H1 (cell line): Measurements from ENCODE around the gene DSCAM. TPM values are rescaled to one million over a fixed set of nuclear protein-coding genes. Genes with fewer than 3 reads are reported as not detected.

Experiments
- CTCF ChIA-PET: fragments of 300-600 bp; sonication (Branson Sonifier 250); formaldehyde crosslinking; loops from one replicate; lab custom pipeline; 2021; ENCODE audit not compliant: partially characterized antibody; lab: Charles Lee
- POLR2A ChIA-PET: fragments of 300-600 bp; sonication (Branson Sonifier 250); formaldehyde crosslinking; loops from one replicate; lab custom pipeline; 2021; ENCODE audit warnings: inconsistent platforms; ENCODE audit not compliant: partially characterized antibody; lab: Charles Lee
- DNase-seq, 2 experiments: peaks; one replicate each; pipeline versions ENCODE4 v3.0.0 to v3.0.0-alpha.2; 2010 to 2022; ENCODE audit warnings: low spot score in 2 of 2, low read depth in 1 of 2, mixed read lengths in 1 of 2
- FAIRE-seq: peaks from 2 replicates; lab custom pipeline; 2011; peaks lifted over from hg19 to GRCh38; lab: Jason Lieb, UNC
- H2AFZ ChIP-seq: 2 replicates; pipeline ENCODE4 v1.8.1; 2012; ENCODE audit warnings: low read length, inconsistent platforms
- H2AK5ac ChIP-seq: 2 replicates; pipeline ENCODE4 v1.6.1; 2013; ENCODE audit warnings: low read depth, low read length
- H2BK120ac ChIP-seq: replicated peaks from 2 replicates; pipeline ENCODE3; 2013; ENCODE audit warnings: low read depth, low read length, inconsistent platforms
- H2BK12ac ChIP-seq: 2 replicates; pipeline ENCODE4 v1.6.1; 2013; ENCODE audit warnings: low read depth, low read length
- H2BK15ac ChIP-seq: 2 replicates; pipeline ENCODE4 v1.6.1; 2013; ENCODE audit warnings: low read length
- H2BK20ac ChIP-seq: 2 replicates; pipeline ENCODE4 v1.6.1; 2013; ENCODE audit warnings: low read length
- H2BK5ac ChIP-seq: 2 replicates; pipeline ENCODE4 v1.6.1; 2013; ENCODE audit warnings: low read depth, low read length
- H3K14ac ChIP-seq: 2 replicates; pipeline ENCODE4 v1.6.1; 2013; ENCODE audit warnings: inconsistent platforms; ENCODE audit not compliant: insufficient read length
- H3K18ac ChIP-seq: 2 replicates; pipeline ENCODE4 v1.6.1; 2013; ENCODE audit warnings: low read length; ENCODE audit errors: extremely low read depth
- H3K23ac ChIP-seq: 2 replicates; pipeline ENCODE4 v1.6.1; 2013; ENCODE audit warnings: inconsistent platforms; ENCODE audit not compliant: insufficient read length
- H3K23me2 ChIP-seq: 2 replicates; pipeline ENCODE4 v1.6.1; 2013; ENCODE audit warnings: low read depth, low read length
- H3K27ac ChIP-seq: 2 replicates; pipeline ENCODE4 v1.6.1; 2011; ENCODE audit warnings: low read depth, low read length, inconsistent platforms
- H3K27me3 ChIP-seq, 4 experiments: replicated peaks in 1 of 4; 1 replicate in 1 of 4; 2 replicates in 3 of 4; pipeline versions ENCODE4 v1.6.1 to v1.8.1; 2011 to 2013; ENCODE audit warnings: low read length in 3 of 4, mild to moderate bottlenecking in 3 of 4, inconsistent platforms in 2 of 4, mixed read lengths in 2 of 4, moderate library complexity in 1 of 4; ENCODE audit not compliant: control insufficient read depth in 3 of 4, insufficient read depth in 3 of 4; ENCODE audit errors: extremely low read depth in 1 of 4
- H3K36me3 ChIP-seq, 4 experiments: 2 replicates each; pipeline versions ENCODE4 v1.6.1 to v1.8.1; 2011 to 2013; ENCODE audit warnings: mild to moderate bottlenecking in 4 of 4, low read length in 3 of 4, moderate library complexity in 2 of 4, control low read depth in 1 of 4, inconsistent platforms in 1 of 4; ENCODE audit not compliant: insufficient read depth in 4 of 4, control insufficient read depth in 2 of 4
- H3K4ac ChIP-seq: replicated peaks from 2 replicates; pipeline ENCODE3; 2013; ENCODE audit warnings: low read length, low read depth, mixed read lengths, inconsistent platforms; ENCODE audit not compliant: insufficient read length
- H3K4me1 ChIP-seq, 4 experiments: replicated peaks in 1 of 4; 1 replicate in 1 of 4; 2 replicates in 3 of 4; pipeline versions ENCODE4 v1.6.1 to v1.8.1; 2011 to 2013; ENCODE audit warnings: low read length in 3 of 4, inconsistent platforms in 2 of 4, mixed read lengths in 1 of 4; ENCODE audit not compliant: insufficient read depth in 4 of 4, control insufficient read depth in 3 of 4
- H3K4me2 ChIP-seq, 2 experiments: 2 replicates each; pipeline versions ENCODE4 v1.6.1 to v1.8.1; 2011 to 2013; ENCODE audit warnings: low read depth in 2 of 2, low read length in 2 of 2, control low read depth in 1 of 2, inconsistent platforms in 1 of 2, mild to moderate bottlenecking in 1 of 2; ENCODE audit not compliant: insufficient read depth in 1 of 2
- H3K4me3 ChIP-seq, 4 experiments: fragments of 200-600, 300-600 bp in 1 of 4; sonication (generic), shearing (Covaris generic), sonication (Bioruptor Twin) in 1 of 4; 2 replicates each; pipeline versions ENCODE4 v1.5.1 to v1.8.1; 2011 to 2016; ENCODE audit warnings: low read length in 4 of 4, low read depth in 3 of 4, control low read depth in 2 of 4, inconsistent platforms in 2 of 4, mild to moderate bottlenecking in 2 of 4, mixed read lengths in 1 of 4, moderate library complexity in 1 of 4; ENCODE audit not compliant: insufficient read depth in 2 of 4; ENCODE audit errors: extremely low read depth in 1 of 4
- H3K56ac ChIP-seq: replicated peaks from 2 replicates; pipeline ENCODE3; 2013; ENCODE audit warnings: low read depth, mild to moderate bottlenecking, mixed read lengths, low read length, inconsistent platforms; ENCODE audit not compliant: insufficient read length
- H3K79me1 ChIP-seq: 2 replicates; pipeline ENCODE4 v1.6.1; 2013; ENCODE audit warnings: low read depth, low read length, control low read depth
- H3K79me2 ChIP-seq, 2 experiments: 2 replicates each; pipeline versions ENCODE4 v1.6.1 to v1.8.1; 2012 to 2013; ENCODE audit warnings: low read length in 2 of 2, mild to moderate bottlenecking in 2 of 2, inconsistent platforms in 1 of 2; ENCODE audit not compliant: insufficient read depth in 2 of 2, control insufficient read depth in 1 of 2
- H3K9ac ChIP-seq, 4 experiments: replicated peaks in 1 of 4; 1 replicate in 1 of 4; 2 replicates in 3 of 4; pipeline versions ENCODE4 v1.6.1 to v1.8.1; 2011 to 2013; ENCODE audit warnings: low read depth in 3 of 4, low read length in 3 of 4, control low read depth in 2 of 4, mild to moderate bottlenecking in 2 of 4, moderate library complexity in 2 of 4, inconsistent platforms in 1 of 4; ENCODE audit errors: extremely low read depth in 1 of 4
- H3K9me3 ChIP-seq, 2 experiments: 2 replicates each; pipeline versions ENCODE4 v1.6.1 to v1.8.1; 2012 to 2013; ENCODE audit warnings: mild to moderate bottlenecking in 2 of 2, moderate library complexity in 2 of 2, control low read depth in 1 of 2, inconsistent platforms in 1 of 2, low read depth in 1 of 2, low read length in 1 of 2, mixed read lengths in 1 of 2; ENCODE audit not compliant: insufficient read depth in 2 of 2
- H4K20me1 ChIP-seq, 2 experiments: replicated peaks in 1 of 2; 2 replicates each; pipeline versions ENCODE3 to v1.8.1; 2011 to 2013; ENCODE audit warnings: inconsistent platforms in 2 of 2, low read length in 2 of 2, mild to moderate bottlenecking in 1 of 2; ENCODE audit not compliant: insufficient read depth in 2 of 2, control insufficient read depth in 1 of 2
- H4K5ac ChIP-seq: 2 replicates; pipeline ENCODE4 v1.6.1; 2013; ENCODE audit warnings: low read length, low read depth, mixed read lengths, inconsistent platforms; ENCODE audit not compliant: insufficient read length
- H4K8ac ChIP-seq: 2 replicates; pipeline ENCODE4 v1.8.0; 2013; ENCODE audit warnings: mild to moderate bottlenecking, moderate library complexity, low read length, inconsistent platforms; ENCODE audit not compliant: insufficient read depth; ENCODE audit errors: extremely low read depth
- H4K91ac ChIP-seq: replicated peaks from 2 replicates; pipeline ENCODE3; 2013; ENCODE audit warnings: low read length, mixed read lengths, inconsistent platforms; ENCODE audit not compliant: insufficient read length
- CBX5 ChIP-seq: fragments of 300-800, 300-1000 bp; sonication (generic); IDR thresholded peaks from 2 replicates; pipeline ENCODE4 v1.7.1; 2016; ENCODE audit warnings: antibody characterized with exemption, low read length, low read depth
- CBX8 ChIP-seq: fragments of 300-800, 300-1000 bp; sonication (generic); IDR thresholded peaks from 2 replicates; pipeline ENCODE4 v1.7.1; 2016; ENCODE audit warnings: low read depth, low read length, borderline replicate concordance
- CREB1 ChIP-seq: IDR thresholded peaks from 2 replicates; pipeline ENCODE4 v1.6.1; 2012; ENCODE audit warnings: inconsistent platforms
- FOSL1 ChIP-seq: IDR thresholded peaks from 2 replicates; pipeline ENCODE4 v1.6.1; 2011; ENCODE audit warnings: mild to moderate bottlenecking, low read depth, low read length, moderate library complexity; ENCODE audit not compliant: insufficient read depth
- HDAC6 ChIP-seq: IDR thresholded peaks from one replicate; pipeline ENCODE4 v1.7.1; 2012; ENCODE audit warnings: low read depth, mild to moderate bottlenecking, inconsistent platforms, low read length, moderate library complexity
- KDM1A ChIP-seq: fragments of 200-600, 300-600 bp; sonication (generic); IDR thresholded peaks from 2 replicates; pipeline ENCODE4 v1.7.1; 2016; ENCODE audit warnings: mild to moderate bottlenecking, low read length, borderline replicate concordance
- KDM5A ChIP-seq: fragments of 200-600 bp; IDR thresholded peaks from 2 replicates; pipeline ENCODE4 v1.7.1; 2012; ENCODE audit warnings: mild to moderate bottlenecking, low read length, inconsistent platforms, mixed read lengths
- POLR2AphosphoS5 ChIP-seq: IDR thresholded peaks from 2 replicates; pipeline ENCODE4 v1.6.1; 2011; ENCODE audit warnings: low read depth, low read length
- RBBP5 ChIP-seq: IDR thresholded peaks from 2 replicates; pipeline ENCODE4 v1.7.1; 2012; ENCODE audit warnings: low read depth, mild to moderate bottlenecking, inconsistent platforms, low read length, moderate library complexity, borderline replicate concordance
- SAP30 ChIP-seq: fragments of 300-600 bp; sonication (generic); IDR thresholded peaks from 2 replicates; pipeline ENCODE4 v1.7.1; 2012; ENCODE audit warnings: low read length, moderate library complexity, mild to moderate bottlenecking, inconsistent platforms; ENCODE audit not compliant: insufficient read depth, insufficient replicate concordance
- SIX5 ChIP-seq: IDR thresholded peaks from 2 replicates; pipeline ENCODE4 v1.6.1; 2011; ENCODE audit warnings: mild to moderate bottlenecking, low read depth, low read length
- SP2 ChIP-seq: IDR thresholded peaks from 2 replicates; pipeline ENCODE4 v1.6.1; 2012; ENCODE audit warnings: mild to moderate bottlenecking, low read length, inconsistent platforms
- TAF1 ChIP-seq: IDR thresholded peaks from 2 replicates; pipeline ENCODE4 v1.6.1; 2011; ENCODE audit warnings: mild to moderate bottlenecking, low read depth, low read length
- USF2 ChIP-seq: IDR thresholded peaks from 2 replicates; pipeline ENCODE4 v1.6.1; 2011; ENCODE audit warnings: low read length, improper control_type of control experiment
- WGBS, 2 experiments: shearing (Covaris generic) in 1 of 2; methylation state at CpG; one replicate each; pipeline versions ENCODE4 v1.1.6 to v1.1.7; 2013 to 2015; ENCODE audit warnings: low lambda C conversion rate in 2 of 2, mixed read lengths in 2 of 2, inconsistent platforms in 1 of 2, low coverage in 1 of 2, missing lambda C conversion rate in 1 of 2; ENCODE audit not compliant: insufficient replicate concordance in 2 of 2, insufficient coverage in 1 of 2, insufficient read length in 1 of 2; ENCODE audit errors: extremely low coverage in 1 of 2, missing lambda C conversion rate in 1 of 2; 5-methylcytosine and 5-hydroxymethylcytosine counted together
- polyA plus RNA-seq, 7 experiments: library from polyadenylated mRNA; depleted of rRNA in 3 of 7; stranded (reverse) in 5 of 7; unstranded in 2 of 7; fragments of >200 nt in 5 of 7; fragments of 200-250 nt in 2 of 7; gene quantifications; 1 replicate in 5 of 7; 2 replicates in 1 of 7; 4 replicates in 1 of 7; pipeline versions ENCODE4 v1.2.1 to v1.2.3, GENCODE V29; 2011 to 2013; ENCODE audit warnings: missing spikeins in 2 of 7, mixed read lengths in 2 of 7
- total RNA-seq: library from RNA; stranded (reverse); fragmentation: NEBNext Ultra II Directional; extraction: Animal tissue kit (Norgen Biotek cat#: 25700); gene quantifications from 2 replicates; pipeline ENCODE4 v1.2.1, GENCODE V29; 2021

DSCAM gene
- total and polyA plus RNA-seq, 2 of the 8 experiments (the other 6 are each of a cell fraction or from before 2014, with no cell fraction given) = 0.02 to 0.15 TPM

DNA sequence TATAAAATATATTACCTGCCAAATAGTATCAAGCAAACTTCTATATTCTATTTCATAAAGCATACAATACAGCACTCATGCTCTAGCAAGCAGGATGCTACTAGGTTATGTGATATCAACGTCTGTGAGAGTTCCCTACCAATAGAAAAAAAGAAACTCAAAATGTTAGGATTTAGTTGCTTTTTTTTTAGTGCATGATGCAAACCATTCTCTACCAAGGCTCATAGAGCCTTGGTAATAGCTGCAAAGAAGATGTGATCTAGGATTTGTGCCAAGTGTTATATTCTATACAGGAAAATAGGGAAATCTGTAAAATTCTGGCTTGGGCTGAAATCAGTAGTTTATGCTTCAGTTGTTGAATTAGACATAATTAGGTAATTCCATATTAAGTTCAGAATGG lies 394.4 kb downstream of the DSCAM start:
- H2BK12ac ChIP-seq = no peak overlapping the region
- no peak overlapping the region for H3K4me3 ChIP-seq
- H2AFZ ChIP-seq = no peak overlapping the region
- no peak overlapping the region for H2BK15ac ChIP-seq
- no peak overlapping the region for H2AK5ac ChIP-seq
- H3K23ac ChIP-seq = no peak overlapping the region
- H4K20me1 ChIP-seq = no peaks in the 10 kb centered on the region
- peak overlapping the region; percentile 13 for H3K56ac ChIP-seq
- H3K79me2 ChIP-seq = no peaks in the 10 kb centered on the region
- H3K36me3 ChIP-seq = no peaks in the 10 kb centered on the region
- no peaks in the 10 kb centered on the region for H3K9me3 ChIP-seq
- no peak overlapping the region for H4K8ac ChIP-seq
- H3K18ac ChIP-seq = no peak overlapping the region
- H3K79me1 ChIP-seq = no peaks in the 10 kb centered on the region
- DNase-seq = no peak
- no peak overlapping the region for H2BK5ac ChIP-seq
- H2BK20ac ChIP-seq = no peak overlapping the region
- ChIA-PET POLR2A (no interaction called here), CTCF (interaction anchor here (0.7 kb wide), 1 partner anchor 554 kb away, joined by 3 read pairs; no protein-coding TSS in a partner anchor)
- no peak overlapping the region for H4K5ac ChIP-seq
- no peak overlapping the region for H3K4ac ChIP-seq
- no peak overlapping the region for H2BK120ac ChIP-seq
- no peak overlapping the region for H4K91ac ChIP-seq
- H3K14ac ChIP-seq = no peak overlapping the region
- no peak overlapping the region for H3K4me2 ChIP-seq
- H3K4me1 ChIP-seq = no peaks in the 10 kb centered on the region
- H3K27me3 ChIP-seq = no peaks in the 10 kb centered on the region
- no peak overlapping the region for H3K9ac ChIP-seq
- WGBS, 2 experiments = 87% methylated on average over 1 of the region's 1 CpG; no CpG with 5 or more reads in 1 of the 2 experiments
- H3K27ac ChIP-seq = no peak overlapping the region
- H3K23me2 ChIP-seq = no peaks in the 10 kb centered on the region
- no peak for FAIRE-seq
- TF ChIP-seq SIX5 (no peak), SP2 (no peak), USF2 (no peak), FOSL1 (no peak), POLR2AphosphoS5 (no peak), RBBP5 (no peak), KDM1A (no peak), HDAC6 (no peak), SAP30 (no peak), CBX8 (no peak), CBX5 (no peak), CREB1 (no peak), TAF1 (no peak), KDM5A (no peak)
